ENCODE results near the gene CFAP45. TPM values are rescaled to one million over a fixed set of nuclear protein-coding genes. Genes with fewer than 3 reads are reported as not detected.

The CFAP45 gene
- total and polyA plus RNA-seq, 2 experiments from 2014 or later, result 0.43 TPM; not detected in 1

DNA sequence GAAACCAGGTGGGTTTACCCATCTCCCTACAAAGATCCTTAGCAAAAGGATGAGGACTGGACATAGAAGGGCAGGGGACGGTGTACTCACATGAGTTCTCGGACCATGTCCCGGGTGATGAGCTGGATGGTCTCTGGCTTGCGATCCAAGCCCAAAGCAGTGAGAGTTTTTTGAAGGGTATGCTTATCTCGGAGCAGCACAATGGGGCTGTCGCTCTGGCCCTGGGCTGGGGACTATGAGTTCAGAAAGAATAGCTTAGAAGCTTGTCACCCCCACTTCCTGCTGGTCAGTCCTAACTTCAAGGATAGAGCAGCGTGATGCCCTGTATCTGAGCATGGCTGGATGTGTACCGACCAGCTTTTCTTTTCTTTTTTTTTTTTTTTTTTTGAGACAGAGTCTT lies 9.6 kb downstream of the CFAP45 start:
- H3K9me3 ChIP-seq (ENCODE audit: low read depth), result no peaks in the 10 kb centered on the region
- H3K27ac ChIP-seq, result no peak overlapping the region
- no peaks in the 10 kb centered on the region for H3K79me2 ChIP-seq
- H3K4me1 ChIP-seq (ENCODE audit: insufficient read depth), result no peaks in the 10 kb centered on the region
- 92% methylated on average over 8 of the region's 8 CpGs for WGBS (ENCODE audit: low lambda C conversion rate, missing lambda C conversion rate)
- no peak overlapping the region for H3K4me2 ChIP-seq
- no peak overlapping the region for H2AFZ ChIP-seq
- TF ChIP-seq, protein P1, sequence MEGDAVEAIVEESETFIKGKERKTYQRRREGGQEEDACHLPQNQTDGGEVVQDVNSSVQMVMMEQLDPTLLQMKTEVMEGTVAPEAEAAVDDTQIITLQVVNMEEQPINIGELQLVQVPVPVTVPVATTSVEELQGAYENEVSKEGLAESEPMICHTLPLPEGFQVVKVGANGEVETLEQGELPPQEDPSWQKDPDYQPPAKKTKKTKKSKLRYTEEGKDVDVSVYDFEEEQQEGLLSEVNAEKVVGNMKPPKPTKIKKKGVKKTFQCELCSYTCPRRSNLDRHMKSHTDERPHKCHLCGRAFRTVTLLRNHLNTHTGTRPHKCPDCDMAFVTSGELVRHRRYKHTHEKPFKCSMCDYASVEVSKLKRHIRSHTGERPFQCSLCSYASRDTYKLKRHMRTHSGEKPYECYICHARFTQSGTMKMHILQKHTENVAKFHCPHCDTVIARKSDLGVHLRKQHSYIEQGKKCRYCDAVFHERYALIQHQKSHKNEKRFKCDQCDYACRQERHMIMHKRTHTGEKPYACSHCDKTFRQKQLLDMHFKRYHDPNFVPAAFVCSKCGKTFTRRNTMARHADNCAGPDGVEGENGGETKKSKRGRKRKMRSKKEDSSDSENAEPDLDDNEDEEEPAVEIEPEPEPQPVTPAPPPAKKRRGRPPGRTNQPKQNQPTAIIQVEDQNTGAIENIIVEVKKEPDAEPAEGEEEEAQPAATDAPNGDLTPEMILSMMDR (IDR thresholded peaks at IDR 0.05; ENCODE audit: poor library complexity), result no peak
- no peak overlapping the region for H3K4me3 ChIP-seq
- no peaks in the 10 kb centered on the region for H4K20me1 ChIP-seq (ENCODE audit: insufficient read depth, poor library complexity, severe bottlenecking)
- no peaks in the 10 kb centered on the region for H3K36me3 ChIP-seq (replicated peaks; ENCODE audit: insufficient read depth, low read depth)
- H3K27me3 ChIP-seq, result no peaks in the 10 kb centered on the region
- DNase-seq (ENCODE audit: low spot score), result no peak
- no peaks in the 10 kb centered on the region for H3K9me2 ChIP-seq (replicated peaks; ENCODE audit: insufficient read depth)

DNA sequence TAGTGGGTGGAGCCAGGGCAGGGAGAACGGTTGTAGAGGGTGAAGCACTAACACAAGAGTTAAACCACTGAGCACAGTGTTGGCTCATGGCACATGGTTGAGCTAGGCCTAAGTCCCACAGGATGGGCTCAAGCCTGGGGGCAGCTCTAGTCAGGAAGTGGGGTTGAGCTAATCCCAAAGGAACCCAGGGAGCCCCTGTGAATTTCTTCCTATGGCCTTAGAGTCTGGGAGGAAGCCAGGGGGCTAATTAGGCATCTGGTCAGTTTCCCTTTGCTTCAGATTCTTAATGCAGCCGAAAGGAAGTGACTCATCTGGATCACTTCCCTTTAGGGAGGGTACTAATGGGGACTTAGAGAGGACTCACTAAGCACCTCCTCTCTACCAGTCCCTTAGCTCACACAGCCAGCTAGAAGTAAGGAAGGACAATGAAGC lies 10.1 kb downstream of the CFAP45 start:
- no peak overlapping the region for H3K4me3 ChIP-seq
- H3K27me3 ChIP-seq, result no peaks in the 10 kb centered on the region
- H3K27ac ChIP-seq, result no peak overlapping the region
- H3K4me2 ChIP-seq, result no peak overlapping the region
- H3K36me3 ChIP-seq (replicated peaks; ENCODE audit: insufficient read depth, low read depth), result no peaks in the 10 kb centered on the region
- 56% methylated on average over 2 of the region's 2 CpGs for WGBS (ENCODE audit: low lambda C conversion rate, missing lambda C conversion rate)
- no peak for TF ChIP-seq EZH2phosphoT487 (IDR thresholded peaks at IDR 0.05; ENCODE audit: low read depth, severe bottlenecking, unreplicated experiment)
- TF ChIP-seq EZH2 (IDR thresholded peaks at IDR 0.05; ENCODE audit: borderline replicate concordance), result no peak
- TF ChIP-seq, protein P1 (IDR thresholded peaks at IDR 0.05; ENCODE audit: poor library complexity), result no peak
- no peaks in the 10 kb centered on the region for H3K9me2 ChIP-seq (replicated peaks; ENCODE audit: insufficient read depth)
- H3K4me1 ChIP-seq (ENCODE audit: insufficient read depth), result no peaks in the 10 kb centered on the region
- H2AFZ ChIP-seq, result no peak overlapping the region
- DNase-seq (ENCODE audit: low spot score), result no peak
- H3K79me2 ChIP-seq, result no peaks in the 10 kb centered on the region
- H3K9me3 ChIP-seq (ENCODE audit: low read depth), result no peaks in the 10 kb centered on the region
- H4K20me1 ChIP-seq (ENCODE audit: insufficient read depth, poor library complexity, severe bottlenecking), result no peaks in the 10 kb centered on the region

DNA sequence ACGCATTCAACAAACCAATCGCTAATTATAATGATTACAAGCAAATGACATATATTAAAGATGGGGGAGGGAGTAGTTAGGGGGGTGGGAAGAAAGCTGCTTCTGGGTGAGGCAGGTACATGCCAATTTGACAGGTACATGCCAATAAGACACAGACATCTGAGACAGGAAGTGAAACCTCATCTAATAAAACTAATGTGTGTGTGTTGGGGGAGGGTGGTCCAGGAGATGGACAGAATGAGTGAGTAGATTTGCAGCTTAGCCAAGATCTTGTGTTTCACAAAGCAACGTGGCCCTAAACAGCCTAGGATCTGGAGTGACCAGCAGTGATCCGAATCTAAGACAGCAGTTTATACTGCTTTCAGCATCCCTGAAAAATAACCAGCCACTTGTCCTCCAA lies 10.8 kb downstream of the CFAP45 start:
- Histone ChIP-seq H3K4me2 (no peak overlapping the region), H3K4me1 (ENCODE audit: insufficient read depth) (no peaks in the 10 kb centered on the region), H3K27me3 (no peaks in the 10 kb centered on the region), H3K4me3 (no peak overlapping the region), H3K9me2 (replicated peaks; ENCODE audit: insufficient read depth) (no peaks in the 10 kb centered on the region), H3K27ac (no peak overlapping the region), H2AFZ (no peak overlapping the region), H3K36me3 (replicated peaks; ENCODE audit: insufficient read depth, low read depth) (no peaks in the 10 kb centered on the region), H4K20me1 (ENCODE audit: insufficient read depth, poor library complexity, severe bottlenecking) (no peaks in the 10 kb centered on the region), H3K79me2 (no peaks in the 10 kb centered on the region), H3K9me3 (ENCODE audit: low read depth) (no peaks in the 10 kb centered on the region)
- 94% methylated on average over 4 of the region's 4 CpGs for WGBS (ENCODE audit: low lambda C conversion rate, missing lambda C conversion rate)
- no peak for DNase-seq (ENCODE audit: low spot score)
- TF ChIP-seq EZH2 (IDR thresholded peaks at IDR 0.05; ENCODE audit: borderline replicate concordance), result no peak
- TF ChIP-seq EZH2phosphoT487 (IDR thresholded peaks at IDR 0.05; ENCODE audit: low read depth, severe bottlenecking, unreplicated experiment), result no peak
- TF ChIP-seq, protein P1 (IDR thresholded peaks at IDR 0.05; ENCODE audit: poor library complexity), result no peak

DNA sequence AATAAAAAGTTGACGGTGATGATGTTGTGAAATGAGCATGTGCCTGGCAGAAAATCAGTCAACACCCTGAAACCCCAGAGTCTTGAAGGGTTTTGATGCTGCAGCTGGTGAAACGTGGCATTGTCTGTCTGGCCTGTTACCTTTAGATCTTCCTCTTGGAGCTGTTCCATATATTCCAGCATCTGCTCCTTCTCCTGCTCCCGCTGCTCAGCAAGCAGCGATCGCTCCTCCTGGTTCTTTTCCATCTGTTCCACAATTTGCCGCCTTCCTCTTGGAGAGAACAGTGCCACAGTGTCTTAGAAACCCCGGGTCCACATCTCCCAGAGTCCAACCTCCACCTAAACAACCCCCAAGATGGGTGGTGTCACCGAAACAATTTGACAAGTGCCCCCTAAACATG lies 15.7 kb downstream of the CFAP45 start:
- TF ChIP-seq EZH2phosphoT487 (IDR thresholded peaks at IDR 0.05; ENCODE audit: low read depth, severe bottlenecking, unreplicated experiment), result no peak
- TF ChIP-seq, protein P1 (IDR thresholded peaks at IDR 0.05; ENCODE audit: poor library complexity), result no peak
- peaks cover 2% of the 10 kb centered on the region for H3K4me1 ChIP-seq (ENCODE audit: insufficient read depth)
- no peaks in the 10 kb centered on the region for H3K9me2 ChIP-seq (replicated peaks; ENCODE audit: insufficient read depth)
- no peak overlapping the region for H3K27ac ChIP-seq
- no peaks in the 10 kb centered on the region for H3K36me3 ChIP-seq (replicated peaks; ENCODE audit: insufficient read depth, low read depth)
- no peaks in the 10 kb centered on the region for H3K79me2 ChIP-seq
- no peak overlapping the region for H2AFZ ChIP-seq
- no peak overlapping the region for H3K4me2 ChIP-seq
- no peaks in the 10 kb centered on the region for H3K27me3 ChIP-seq
- 76% methylated on average over 8 of the region's 8 CpGs for WGBS (ENCODE audit: low lambda C conversion rate, missing lambda C conversion rate)
- no peak overlapping the region for H3K4me3 ChIP-seq
- no peaks in the 10 kb centered on the region for H4K20me1 ChIP-seq (ENCODE audit: insufficient read depth, poor library complexity, severe bottlenecking)
- no peaks in the 10 kb centered on the region for H3K9me3 ChIP-seq (ENCODE audit: low read depth)
- no peak for DNase-seq (ENCODE audit: low spot score)
